NB4 (cell line): ENCODE results near the gene CD47.

Experiments
- MYC ChIP-seq: IDR thresholded peaks from 2 replicates; pipeline ENCODE4 v1.6.1; 2011; ENCODE audit warnings: low read depth, low read length
- POLR2A ChIP-seq: IDR thresholded peaks from 2 replicates; pipeline ENCODE4 v1.6.1; 2011; ENCODE audit warnings: mild to moderate bottlenecking; ENCODE audit not compliant: insufficient read length; ENCODE audit errors: extremely low read depth
- TF ChIP-seq, protein P1 (sequence below): IDR thresholded peaks from one replicate; pipeline ENCODE4 v1.5.1; 2012; ENCODE audit warnings: low read depth, low read length
- TF ChIP-seq, protein P2 (sequence below): IDR thresholded peaks from 2 replicates; pipeline ENCODE4 v1.6.1; 2011; ENCODE audit warnings: low read depth, low read length

DNA sequence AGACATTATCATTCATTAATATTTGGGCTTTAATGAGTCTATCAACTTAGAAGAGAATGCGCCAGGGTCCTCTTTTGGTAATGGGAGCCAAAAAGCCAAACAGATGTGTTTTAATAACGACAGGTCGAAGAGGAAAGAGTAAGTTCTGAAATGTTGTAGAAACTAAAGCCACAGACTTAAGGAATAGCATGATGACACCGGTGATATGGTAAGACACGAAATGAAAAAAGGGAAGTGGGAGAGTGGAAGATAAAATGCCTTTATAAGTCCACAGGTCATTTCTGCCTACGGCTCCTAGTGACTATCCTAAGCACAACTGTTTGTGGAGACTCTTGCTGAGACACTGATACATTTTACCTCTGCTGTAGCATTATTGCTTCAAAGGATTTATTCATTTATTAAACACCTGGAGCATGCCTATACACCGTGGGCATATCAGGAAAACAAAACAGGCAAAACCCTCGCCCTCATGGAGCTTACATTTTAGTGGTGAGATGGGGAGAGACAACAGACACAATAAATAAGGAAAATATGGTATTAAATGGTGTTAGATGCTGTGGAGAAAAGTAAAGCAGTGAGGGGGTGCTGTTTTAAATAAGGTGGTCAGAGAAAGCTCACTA, 11.7 kb upstream of the CD47 start:
- TF ChIP-seq, protein P1, sequence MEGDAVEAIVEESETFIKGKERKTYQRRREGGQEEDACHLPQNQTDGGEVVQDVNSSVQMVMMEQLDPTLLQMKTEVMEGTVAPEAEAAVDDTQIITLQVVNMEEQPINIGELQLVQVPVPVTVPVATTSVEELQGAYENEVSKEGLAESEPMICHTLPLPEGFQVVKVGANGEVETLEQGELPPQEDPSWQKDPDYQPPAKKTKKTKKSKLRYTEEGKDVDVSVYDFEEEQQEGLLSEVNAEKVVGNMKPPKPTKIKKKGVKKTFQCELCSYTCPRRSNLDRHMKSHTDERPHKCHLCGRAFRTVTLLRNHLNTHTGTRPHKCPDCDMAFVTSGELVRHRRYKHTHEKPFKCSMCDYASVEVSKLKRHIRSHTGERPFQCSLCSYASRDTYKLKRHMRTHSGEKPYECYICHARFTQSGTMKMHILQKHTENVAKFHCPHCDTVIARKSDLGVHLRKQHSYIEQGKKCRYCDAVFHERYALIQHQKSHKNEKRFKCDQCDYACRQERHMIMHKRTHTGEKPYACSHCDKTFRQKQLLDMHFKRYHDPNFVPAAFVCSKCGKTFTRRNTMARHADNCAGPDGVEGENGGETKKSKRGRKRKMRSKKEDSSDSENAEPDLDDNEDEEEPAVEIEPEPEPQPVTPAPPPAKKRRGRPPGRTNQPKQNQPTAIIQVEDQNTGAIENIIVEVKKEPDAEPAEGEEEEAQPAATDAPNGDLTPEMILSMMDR: no peak
- TF ChIP-seq, protein P2, sequence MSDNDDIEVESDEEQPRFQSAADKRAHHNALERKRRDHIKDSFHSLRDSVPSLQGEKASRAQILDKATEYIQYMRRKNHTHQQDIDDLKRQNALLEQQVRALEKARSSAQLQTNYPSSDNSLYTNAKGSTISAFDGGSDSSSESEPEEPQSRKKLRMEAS: 0 out of 2 replicates have a peak, but pooled peaks have one; percentile 27
- no peak for TF ChIP-seq MYC
- no peak for TF ChIP-seq POLR2A
